HEK293T (cell line): Measurements from ENCODE around the gene PPP5C.

Experiments used
- ARNT ChIP-seq: fragments of 450-650 bp; IDR thresholded peaks from 2 replicates; pipeline ENCODE4 v1.6.1; 2017; ENCODE audit warnings: mild to moderate bottlenecking
- BHLHE40 ChIP-seq: fragments of 450-650 bp; IDR thresholded peaks from 2 replicates; pipeline ENCODE4 v1.6.1; 2016; ENCODE audit warnings: mild to moderate bottlenecking, moderate library complexity, borderline replicate concordance
- ELF4 ChIP-seq: fragments of 450-650 bp; IDR thresholded peaks from 2 replicates; pipeline ENCODE4 v1.6.1; 2017; ENCODE audit warnings: antibody characterized with exemption
- FOXA1 ChIP-seq: fragments of 450-650 bp; IDR thresholded peaks from 2 replicates; pipeline ENCODE4 v1.6.1; 2016; ENCODE audit warnings: mild to moderate bottlenecking
- FOXM1 ChIP-seq: fragments of 450-650 bp; IDR thresholded peaks from 2 replicates; pipeline ENCODE4 v1.6.1; 2017; ENCODE audit warnings: mild to moderate bottlenecking, borderline replicate concordance
- HDGF ChIP-seq: fragments of 450-650 bp; IDR thresholded peaks from 2 replicates; pipeline ENCODE4 v1.6.1; 2017; ENCODE audit warnings: antibody characterized with exemption, borderline replicate concordance
- L3MBTL2 ChIP-seq: fragments of 450-650 bp; conservative IDR thresholded peaks from 2 replicates; pipeline ENCODE4 v1.6.1; 2016; ENCODE audit warnings: mild to moderate bottlenecking
- LEF1 ChIP-seq: fragments of 450-650 bp; IDR thresholded peaks from 2 replicates; pipeline ENCODE4 v1.6.1; 2017; ENCODE audit warnings: mild to moderate bottlenecking, borderline replicate concordance
- NFRKB ChIP-seq: fragments of 450-650 bp; IDR thresholded peaks from 2 replicates; pipeline ENCODE4 v1.6.1; 2016; ENCODE audit warnings: mild to moderate bottlenecking, moderate library complexity
- PKNOX1 ChIP-seq: fragments of 450-650 bp; IDR thresholded peaks from 2 replicates; pipeline ENCODE4 v1.6.1; 2016
- SP1 ChIP-seq: fragments of 450-650 bp; IDR thresholded peaks from 2 replicates; pipeline ENCODE4 v1.6.1; 2017
- SUZ12 ChIP-seq: fragments of 450-650 bp; IDR thresholded peaks from 2 replicates; pipeline ENCODE4 v1.6.1; 2016; ENCODE audit warnings: mild to moderate bottlenecking
- TARDBP ChIP-seq: fragments of 450-650 bp; IDR thresholded peaks from 2 replicates; pipeline ENCODE4 v1.6.1; 2016
- ZNF384 ChIP-seq: fragments of 450-650 bp; IDR thresholded peaks from 2 replicates; pipeline ENCODE4 v1.6.1; 2016

DNA sequence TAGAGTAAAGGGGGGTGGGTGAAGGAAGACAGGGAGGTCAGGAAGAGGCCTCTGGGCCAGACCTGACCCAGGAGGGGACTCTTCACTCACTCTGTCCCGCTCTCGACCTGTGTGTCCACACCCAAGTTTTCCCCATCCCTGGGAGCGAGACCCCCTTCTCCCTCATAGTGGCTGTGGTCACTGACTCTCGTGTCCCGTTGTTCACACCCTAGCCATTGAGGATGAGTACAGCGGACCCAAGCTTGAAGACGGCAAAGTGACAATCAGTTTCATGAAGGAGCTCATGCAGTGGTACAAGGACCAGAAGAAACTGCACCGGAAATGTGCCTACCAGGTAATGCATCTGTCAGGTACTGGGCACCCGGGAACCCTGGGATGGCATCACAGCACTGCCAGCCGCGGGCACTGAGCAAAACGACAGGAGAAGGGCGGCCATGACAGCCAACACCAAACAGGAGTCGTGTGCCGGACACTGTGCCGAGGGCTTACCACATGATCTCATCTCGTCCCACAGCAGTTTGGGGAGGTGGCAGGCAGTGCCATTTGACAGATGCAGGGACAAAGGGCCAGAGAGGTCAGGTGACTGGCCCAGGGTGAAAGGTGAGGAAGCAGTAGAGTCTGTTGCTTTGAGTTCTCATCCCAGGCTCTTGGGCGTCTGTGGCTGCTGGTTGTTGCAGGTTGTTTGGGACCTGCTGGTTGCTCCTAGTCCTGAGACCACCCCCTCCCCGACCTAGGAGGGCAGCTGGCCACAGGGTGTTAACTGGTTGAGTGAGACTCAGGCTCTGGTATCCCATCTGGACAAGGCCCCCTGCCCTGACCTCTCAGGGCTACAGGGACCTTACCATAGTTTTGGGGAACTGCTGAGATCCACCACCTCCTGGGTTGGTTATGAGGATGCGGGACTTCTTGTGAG, 29.6 kb downstream of the PPP5C start:
- TF ChIP-seq L3MBTL2, result no peak
- no peak for TF ChIP-seq PKNOX1
- TF ChIP-seq SP1, result no peak
- no peak for TF ChIP-seq SUZ12
- TF ChIP-seq BHLHE40, result no peak
- TF ChIP-seq ELF4, result no peak
- TF ChIP-seq ARNT, result no peak
- no peak for TF ChIP-seq TARDBP
- no peak for TF ChIP-seq LEF1
- no peak for TF ChIP-seq FOXA1
- no peak for TF ChIP-seq FOXM1
- no peak for TF ChIP-seq HDGF
- no peak for TF ChIP-seq NFRKB
- no peak for TF ChIP-seq ZNF384
